Neural cell (in vitro differentiated cells): ENCODE data around the gene ZNRF4.

Source experiments
- EP300 ChIP-seq: fragments of 450-650 bp; conservative IDR thresholded peaks from 2 replicates; pipeline ENCODE4 v1.6.1; 2014; ENCODE audit warnings: antibody characterized with exemption, mild to moderate bottlenecking, moderate library complexity; ENCODE audit not compliant: poor library complexity, severe bottlenecking
- EZH2 ChIP-seq: fragments of 200-600, 300-800 bp; shearing (Covaris generic), sonication (generic); IDR thresholded peaks from 2 replicates; pipeline ENCODE4 v1.6.1; 2014; ENCODE audit warnings: antibody characterized with exemption, low read length, borderline replicate concordance, mild to moderate bottlenecking; ENCODE audit not compliant: insufficient read depth, poor library complexity, severe bottlenecking
- MXI1 ChIP-seq: fragments of 450-650 bp; conservative IDR thresholded peaks from 2 replicates; pipeline ENCODE4 v1.6.1; 2014; ENCODE audit warnings: antibody characterized with exemption, mild to moderate bottlenecking; ENCODE audit not compliant: poor library complexity, severe bottlenecking
- POLR2AphosphoS5 ChIP-seq: IDR thresholded peaks from 2 replicates; pipeline ENCODE4 v1.6.1; 2012
- SMC3 ChIP-seq: fragments of 450-650 bp; conservative IDR thresholded peaks from 2 replicates; pipeline ENCODE4 v1.6.1; 2014; ENCODE audit warnings: antibody characterized with exemption, mild to moderate bottlenecking, moderate library complexity; ENCODE audit not compliant: poor library complexity
- TAF1 ChIP-seq: IDR thresholded peaks from 2 replicates; pipeline ENCODE4 v1.6.1; 2012; ENCODE audit warnings: low read depth
- TF ChIP-seq, protein P1 (sequence below): fragments of 450-650 bp; IDR thresholded peaks from 2 replicates; pipeline ENCODE4 v1.5.1; 2014; ENCODE audit warnings: antibody characterized with exemption, mild to moderate bottlenecking, moderate library complexity; ENCODE audit not compliant: poor library complexity, severe bottlenecking

- TF ChIP-seq, protein P1, sequence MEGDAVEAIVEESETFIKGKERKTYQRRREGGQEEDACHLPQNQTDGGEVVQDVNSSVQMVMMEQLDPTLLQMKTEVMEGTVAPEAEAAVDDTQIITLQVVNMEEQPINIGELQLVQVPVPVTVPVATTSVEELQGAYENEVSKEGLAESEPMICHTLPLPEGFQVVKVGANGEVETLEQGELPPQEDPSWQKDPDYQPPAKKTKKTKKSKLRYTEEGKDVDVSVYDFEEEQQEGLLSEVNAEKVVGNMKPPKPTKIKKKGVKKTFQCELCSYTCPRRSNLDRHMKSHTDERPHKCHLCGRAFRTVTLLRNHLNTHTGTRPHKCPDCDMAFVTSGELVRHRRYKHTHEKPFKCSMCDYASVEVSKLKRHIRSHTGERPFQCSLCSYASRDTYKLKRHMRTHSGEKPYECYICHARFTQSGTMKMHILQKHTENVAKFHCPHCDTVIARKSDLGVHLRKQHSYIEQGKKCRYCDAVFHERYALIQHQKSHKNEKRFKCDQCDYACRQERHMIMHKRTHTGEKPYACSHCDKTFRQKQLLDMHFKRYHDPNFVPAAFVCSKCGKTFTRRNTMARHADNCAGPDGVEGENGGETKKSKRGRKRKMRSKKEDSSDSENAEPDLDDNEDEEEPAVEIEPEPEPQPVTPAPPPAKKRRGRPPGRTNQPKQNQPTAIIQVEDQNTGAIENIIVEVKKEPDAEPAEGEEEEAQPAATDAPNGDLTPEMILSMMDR: no peak
- no peak for TF ChIP-seq POLR2AphosphoS5
- TF ChIP-seq TAF1: no peak
- TF ChIP-seq EP300: no peak
- no peak for TF ChIP-seq MXI1
- no peak for TF ChIP-seq SMC3
- TF ChIP-seq EZH2: no peak
Measured at GRCh38 chr19:5430237-5430636, 25.0 kb upstream of the ZNRF4 start.
